ENCODE measurements around the gene CBLIF. TPM values are rescaled to one million over a fixed set of nuclear protein-coding genes. Genes with fewer than 3 reads are reported as not detected.
"Not testable (repeated sequence)": the region's sequence is repeated elsewhere in the genome, so short reads cannot be mapped to it uniquely, and the experiment has no call there.

Gene CBLIF
- polyA plus RNA-seq, 1 donor from 2014 or later, result not detected

DNA sequence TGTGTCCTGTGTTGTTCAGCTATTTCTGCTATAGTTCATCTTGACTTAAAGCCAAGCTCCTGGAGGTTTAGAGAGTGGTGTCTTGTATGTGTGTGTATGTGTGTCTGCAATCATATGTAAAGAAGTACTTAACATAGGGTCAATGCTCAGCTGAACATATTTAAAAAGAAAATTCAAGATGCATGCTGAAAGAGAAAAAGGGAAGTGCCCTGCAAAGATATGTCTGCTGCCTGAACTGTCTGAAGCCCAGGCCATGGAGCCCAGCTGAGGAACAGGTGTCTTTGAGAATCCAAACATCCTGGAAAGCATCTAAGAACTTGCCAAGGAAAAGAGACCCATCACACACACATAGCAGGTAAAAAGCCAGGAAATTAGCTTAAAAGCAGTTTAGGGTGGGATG, 14.4 kb upstream of the CBLIF start:
- Mint-ChIP-seq H3K4me3 (no peak overlapping the region), H3K9me3 (no peaks in the 10 kb centered on the region), H3K27me3 (peaks cover 5% of the 10 kb centered on the region), H3K27ac (no peak overlapping the region), H3K4me1 (no peaks in the 10 kb centered on the region), H3K36me3 (peaks cover 2% of the 10 kb centered on the region)

DNA sequence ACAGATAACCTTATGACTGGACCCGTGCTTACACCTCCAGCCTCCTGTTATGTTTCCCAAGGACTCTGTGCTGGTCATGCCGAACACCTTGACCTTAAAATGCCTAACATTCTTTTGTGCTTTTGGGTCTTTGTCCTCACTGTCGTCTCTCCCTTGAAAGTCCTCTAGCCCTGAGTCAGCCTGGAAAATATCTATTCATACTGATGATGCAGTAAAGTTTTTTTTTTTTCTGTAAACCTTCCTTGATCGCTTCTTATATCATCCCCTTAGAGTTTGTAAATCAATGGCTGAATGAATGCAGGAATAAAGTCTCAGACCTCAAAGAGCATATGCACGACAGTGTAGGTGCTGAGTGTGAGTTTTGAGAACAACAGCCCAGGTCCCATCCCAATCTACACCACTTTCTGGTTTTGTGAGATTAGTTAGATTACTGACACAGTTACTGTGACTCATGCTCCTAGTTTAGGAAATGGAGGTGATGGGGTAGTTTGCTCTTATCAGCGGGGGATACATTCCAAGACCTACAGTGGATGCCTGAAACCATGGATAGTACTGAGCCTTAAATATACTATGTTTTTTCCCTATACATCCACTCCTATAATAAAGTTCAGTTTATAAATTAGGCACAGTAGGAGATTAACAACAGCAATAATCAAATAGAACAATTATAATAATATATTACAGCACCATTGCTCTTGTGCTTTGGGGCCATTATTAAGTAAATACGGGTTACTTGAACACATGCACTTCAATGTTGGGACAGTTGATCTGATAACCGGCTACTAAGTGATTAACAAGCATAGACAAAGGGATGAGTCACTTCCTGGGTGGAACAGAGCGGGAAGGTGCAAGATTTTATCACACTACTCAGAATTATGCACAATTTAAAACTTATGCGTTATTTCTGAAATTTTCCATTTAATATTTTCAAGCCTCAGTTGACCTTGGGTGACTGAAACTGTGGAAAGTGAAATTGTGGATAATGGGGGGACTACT, 12.4 kb upstream of the CBLIF start:
- Mint-ChIP-seq H3K27me3 (peaks cover 7% of the 10 kb centered on the region), H3K27ac (no peak overlapping the region), H3K4me3 (no peak overlapping the region), H3K36me3 (peaks cover 2% of the 10 kb centered on the region), H3K9me3 (no peaks in the 10 kb centered on the region), H3K4me1 (no peaks in the 10 kb centered on the region)

GRCh38 chr11:59854871-59855270, 9.6 kb upstream of the CBLIF start:
- H3K9me3 Mint-ChIP-seq, result peaks cover 0 to 3% (median 0%) of the 10 kb centered on the region in 3 donors
- no peak overlapping the region for H3K4me3 Mint-ChIP-seq
- peak overlapping the region in 1 of 3 donors; percentile 29 for H3K27ac Mint-ChIP-seq
- no peaks in the 10 kb centered on the region for H3K4me1 Mint-ChIP-seq
- peaks cover 9% of the 10 kb centered on the region for H3K27me3 Mint-ChIP-seq
- H3K36me3 Mint-ChIP-seq, result peaks cover 2% of the 10 kb centered on the region

GRCh38 chr11:59851416-59851815, 6.1 kb upstream of the CBLIF start:
- H3K4me1 Mint-ChIP-seq, H3K27me3 Mint-ChIP-seq, H3K27ac Mint-ChIP-seq, H3K9me3 Mint-ChIP-seq, H3K36me3 Mint-ChIP-seq: not testable (repeated sequence)
- peak overlapping the region in 1 of 4 donors; percentile 43 for H3K4me3 Mint-ChIP-seq

DNA sequence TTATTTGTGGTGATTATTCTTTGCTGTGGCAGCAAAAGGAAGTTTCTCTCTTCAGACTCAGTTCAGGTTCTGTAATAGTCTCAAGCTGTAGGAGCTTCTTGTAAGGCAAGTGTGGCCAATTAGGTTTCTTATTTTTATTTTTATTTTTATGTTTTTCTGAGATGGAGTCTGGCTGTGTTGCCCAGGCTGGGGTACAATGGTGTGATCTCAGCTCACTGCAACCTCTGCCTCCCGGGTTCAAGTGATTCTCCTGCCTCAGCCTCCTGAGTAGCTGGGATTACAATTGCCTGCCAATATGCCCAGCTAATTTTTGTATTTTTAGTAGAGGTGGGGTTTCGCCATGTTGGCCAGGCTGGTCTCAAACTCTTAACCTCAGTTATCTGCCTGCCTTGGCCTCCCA, 4.3 kb upstream of the CBLIF start:
- not testable (repeated sequence) for H3K27me3 Mint-ChIP-seq, H3K9me3 Mint-ChIP-seq, H3K36me3 Mint-ChIP-seq, H3K4me1 Mint-ChIP-seq, H3K4me3 Mint-ChIP-seq, H3K27ac Mint-ChIP-seq

GRCh38 chr11:59849129-59849528, 3.8 kb upstream of the CBLIF start:
- H3K9me3 Mint-ChIP-seq, result peaks cover 0 to 4% (median 3%) of the 10 kb centered on the region in 3 donors
- H3K4me3 Mint-ChIP-seq, result no peak overlapping the region
- no peak overlapping the region for H3K27ac Mint-ChIP-seq
- peaks cover 6% of the 10 kb centered on the region for H3K27me3 Mint-ChIP-seq
- no peaks in the 10 kb centered on the region for H3K36me3 Mint-ChIP-seq
- no peaks in the 10 kb centered on the region for H3K4me1 Mint-ChIP-seq

DNA sequence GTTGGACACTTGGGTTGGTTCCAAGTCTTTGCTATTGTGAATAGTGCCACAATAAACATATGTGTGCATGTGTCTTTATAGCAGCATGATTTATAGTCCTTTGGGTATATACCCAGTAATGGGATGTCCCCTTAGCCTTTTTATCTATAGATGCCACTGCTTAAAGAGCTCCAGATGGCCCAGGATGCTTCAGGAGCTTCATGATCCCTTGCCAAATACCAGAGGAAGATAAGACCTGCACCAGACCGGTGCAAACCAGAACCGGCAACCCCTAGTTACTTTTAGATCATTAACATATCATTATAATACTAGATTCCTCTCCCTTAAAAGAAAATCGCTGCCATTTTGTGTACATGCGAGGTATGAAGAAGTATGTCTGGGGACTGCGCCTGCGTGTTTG, 3.1 kb upstream of the CBLIF start:
- not testable (repeated sequence) for H3K36me3 Mint-ChIP-seq, H3K27ac Mint-ChIP-seq, H3K4me1 Mint-ChIP-seq, H3K27me3 Mint-ChIP-seq, H3K4me3 Mint-ChIP-seq, H3K9me3 Mint-ChIP-seq

GRCh38 chr11:59847626-59848025, 2.3 kb upstream of the CBLIF start:
- H3K36me3 Mint-ChIP-seq, result no peaks in the 10 kb centered on the region
- no peaks in the 10 kb centered on the region for H3K4me1 Mint-ChIP-seq
- peaks cover 3% of the 10 kb centered on the region for H3K27me3 Mint-ChIP-seq
- no peak overlapping the region for H3K4me3 Mint-ChIP-seq
- peaks cover 0 to 4% (median 3%) of the 10 kb centered on the region in 3 donors for H3K9me3 Mint-ChIP-seq
- no peak overlapping the region for H3K27ac Mint-ChIP-seq

- Mint-ChIP-seq H3K4me1 (no peaks in the 10 kb centered on the region), H3K27me3 (peaks cover 2% of the 10 kb centered on the region), H3K9me3 (peaks cover 0 to 4% (median 3%) of the 10 kb centered on the region in 3 donors), H3K27ac (peak overlapping the region in 1 of 3 donors; percentile 77), H3K36me3 (no peaks in the 10 kb centered on the region), H3K4me3 (no peak overlapping the region)
These were observed 1.3 kb upstream of the CBLIF start for GRCh38 chr11:59846556-59846955.

- Mint-ChIP-seq H3K27ac (no peak overlapping the region), H3K4me3 (peak overlapping the region in 1 of 4 donors; percentile 29), H3K4me1 (no peaks in the 10 kb centered on the region), H3K36me3 (no peaks in the 10 kb centered on the region), H3K9me3 (no peaks in the 10 kb centered on the region), H3K27me3 (peaks cover 4% of the 10 kb centered on the region)
These were observed 3.0 kb downstream of the CBLIF start for GRCh38 chr11:59842316-59842715.

DNA sequence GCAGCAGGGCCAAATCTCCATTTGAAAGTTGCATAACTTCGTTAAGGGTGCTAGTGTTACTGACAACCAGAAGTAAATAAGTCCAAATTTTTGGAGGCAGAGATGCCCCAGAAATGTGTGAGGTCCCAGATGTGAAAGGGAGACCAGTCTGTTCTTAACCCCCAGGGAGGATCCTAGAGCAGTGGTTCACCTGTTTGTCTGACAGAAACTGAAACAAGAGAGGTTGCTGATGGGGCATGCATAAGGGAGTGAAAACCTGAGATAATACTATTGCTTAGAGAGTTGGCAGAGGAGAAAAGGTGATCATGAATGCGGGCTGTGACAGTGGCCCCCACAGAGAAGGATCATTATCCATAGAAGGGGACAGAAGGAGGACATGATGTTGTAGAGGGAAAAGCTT, 3.8 kb downstream of the CBLIF start:
- no peaks in the 10 kb centered on the region for H3K36me3 Mint-ChIP-seq
- no peaks in the 10 kb centered on the region for H3K9me3 Mint-ChIP-seq

DNA sequence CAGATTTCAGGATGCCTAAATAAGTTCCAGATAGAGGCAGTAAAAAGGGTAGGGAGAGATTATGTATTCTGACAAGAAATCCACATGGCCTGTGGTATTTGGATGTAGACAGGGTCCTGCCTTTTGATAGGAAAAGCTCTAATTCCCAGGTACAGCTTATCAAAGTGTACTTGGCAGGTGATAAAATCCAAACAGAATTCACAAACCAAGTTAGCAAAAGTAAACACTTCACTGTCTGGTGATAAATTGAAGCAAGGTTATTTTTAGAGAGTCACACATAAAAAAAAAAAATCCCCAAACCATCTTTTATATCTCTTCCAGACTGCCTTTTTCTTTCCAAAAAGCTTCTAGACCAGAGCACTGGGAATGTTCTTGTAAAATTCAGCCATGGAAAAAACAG, 5.7 kb downstream of the CBLIF start:
- H3K27ac Mint-ChIP-seq, result no peak overlapping the region
- no peaks in the 10 kb centered on the region for H3K4me1 Mint-ChIP-seq
- no peaks in the 10 kb centered on the region for H3K36me3 Mint-ChIP-seq
- no peak overlapping the region for H3K4me3 Mint-ChIP-seq
- H3K9me3 Mint-ChIP-seq, result no peaks in the 10 kb centered on the region
- peaks cover 4% of the 10 kb centered on the region for H3K27me3 Mint-ChIP-seq

More for the DNA sequence above, 3.8 kb downstream of the CBLIF start:
- no peak overlapping the region for H3K27ac Mint-ChIP-seq
- H3K27me3 Mint-ChIP-seq, result peaks cover 4% of the 10 kb centered on the region
- no peak overlapping the region for H3K4me3 Mint-ChIP-seq
- no peaks in the 10 kb centered on the region for H3K4me1 Mint-ChIP-seq

GRCh38 chr11:59833602-59834001, 11.7 kb downstream of the CBLIF start:
- H3K4me3 Mint-ChIP-seq, result no peak overlapping the region
- H3K36me3 Mint-ChIP-seq, result no peaks in the 10 kb centered on the region
- peaks cover 0 to 2% (median 0%) of the 10 kb centered on the region in 3 donors for H3K4me1 Mint-ChIP-seq
- H3K27me3 Mint-ChIP-seq, result peaks cover 2% of the 10 kb centered on the region
- H3K9me3 Mint-ChIP-seq, result peaks cover 0 to 4% (median 0%) of the 10 kb centered on the region in 3 donors
- no peak overlapping the region for H3K27ac Mint-ChIP-seq

DNA sequence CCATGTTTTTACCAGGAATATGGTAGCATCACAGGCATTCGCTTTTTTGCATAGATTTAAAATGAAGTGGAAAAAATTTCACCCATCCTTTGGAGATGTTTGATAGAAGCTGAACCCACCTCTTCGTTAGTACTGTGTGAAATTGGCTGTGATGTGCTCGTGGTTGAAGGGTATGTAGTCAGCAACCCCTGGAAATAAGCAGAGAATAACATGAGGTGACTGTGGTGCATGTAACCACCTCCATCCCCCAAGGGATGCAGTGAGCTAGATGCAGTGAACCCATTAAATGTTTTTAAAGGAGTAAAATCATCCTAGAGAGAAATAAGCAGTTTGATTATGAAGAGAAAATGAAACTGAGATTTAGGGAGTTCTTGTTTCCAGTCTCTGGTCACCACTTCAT, 15.9 kb downstream of the CBLIF start:
- H3K4me1 Mint-ChIP-seq, result peaks cover 0 to 2% (median 0%) of the 10 kb centered on the region in 3 donors
- H3K27me3 Mint-ChIP-seq, result no peaks in the 10 kb centered on the region
- peaks cover 0 to 4% (median 0%) of the 10 kb centered on the region in 3 donors for H3K9me3 Mint-ChIP-seq
- H3K4me3 Mint-ChIP-seq, result no peak overlapping the region
- H3K36me3 Mint-ChIP-seq, result no peaks in the 10 kb centered on the region
- no peak overlapping the region for H3K27ac Mint-ChIP-seq

- no peak overlapping the region for H3K27ac Mint-ChIP-seq
- peak overlapping the region in 1 of 4 donors; percentile 47 for H3K4me3 Mint-ChIP-seq
- no peaks in the 10 kb centered on the region for H3K36me3 Mint-ChIP-seq
- peaks cover 2 to 10% (median 9%) of the 10 kb centered on the region in 3 donors for H3K4me1 Mint-ChIP-seq
- no peaks in the 10 kb centered on the region for H3K9me3 Mint-ChIP-seq
- H3K27me3 Mint-ChIP-seq, result no peaks in the 10 kb centered on the region
These were observed 22.2 kb downstream of the CBLIF start for GRCh38 chr11:59822989-59823566.

All from IgD-negative memory B cell (primary cell).